ENCODE data around the gene GRAMD1B. TPM values are rescaled to one million over a fixed set of nuclear protein-coding genes. Genes with fewer than 3 reads are reported as not detected.
"Not testable (repeated sequence)": the region's sequence is repeated elsewhere in the genome, so short reads cannot be mapped to it uniquely, and the experiment has no call there.

GRAMD1B gene
- total RNA-seq, 2 experiments from 2014 or later: 30.3 to 36.2 TPM

DNA sequence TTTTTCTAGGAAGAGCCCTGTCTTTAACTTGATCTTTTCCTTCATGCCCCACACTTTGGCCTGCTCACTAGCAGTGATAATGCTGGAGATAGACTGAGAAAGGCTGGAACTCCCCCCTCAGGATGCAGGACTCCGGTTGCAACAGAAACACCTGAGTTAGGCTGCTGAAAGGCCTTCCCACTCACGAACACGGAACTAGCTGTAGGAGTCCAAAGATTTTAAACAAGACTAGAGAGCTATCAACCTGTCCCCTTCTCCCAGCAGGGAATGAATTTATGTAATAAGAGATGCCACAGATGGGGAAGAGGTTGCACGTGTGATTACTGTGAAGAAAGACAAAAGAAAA is 211.4 kb downstream of the GRAMD1B start:
- H3K4me3 Mint-ChIP-seq: no peak overlapping the region
- peaks cover 15% of the 10 kb centered on the region for H3K27me3 Mint-ChIP-seq
- H3K9me3 Mint-ChIP-seq: no peaks in the 10 kb centered on the region
- ATAC-seq (ENCODE audit: low read depth) (no peak), DNase-seq (no peak)
- POLR2A ChIA-PET: no interaction called here
- H3K27ac Mint-ChIP-seq: no peak overlapping the region
- no peaks in the 10 kb centered on the region for H3K36me3 Mint-ChIP-seq
- H3K4me1 Mint-ChIP-seq: peaks cover 2% of the 10 kb centered on the region

DNA sequence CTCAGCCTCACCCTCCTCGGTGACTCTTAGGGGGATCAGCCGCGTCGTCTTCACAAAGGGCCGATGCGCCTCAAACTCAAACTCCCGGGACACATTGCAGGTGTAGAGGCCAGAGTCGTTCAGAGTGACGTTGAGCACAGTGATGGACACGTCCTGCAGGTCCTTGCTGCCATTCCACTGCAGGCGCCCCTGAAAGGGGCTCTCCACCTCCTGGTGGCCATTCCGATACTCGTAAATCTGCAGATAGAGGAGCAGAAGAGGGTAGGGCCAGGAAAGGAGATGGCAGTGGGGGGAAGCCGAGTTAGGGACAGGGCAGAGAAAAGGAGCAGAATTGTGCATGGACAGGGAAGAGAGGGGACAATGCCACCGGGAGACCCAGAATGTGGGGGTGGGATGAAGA is 212.4 kb downstream of the GRAMD1B start:
- Mint-ChIP-seq H3K4me3 (no peak overlapping the region), H3K9me3 (no peaks in the 10 kb centered on the region), H3K27ac (no peak overlapping the region), H3K27me3 (peaks cover 18% of the 10 kb centered on the region), H3K4me1 (peaks cover 2% of the 10 kb centered on the region), H3K36me3 (no peaks in the 10 kb centered on the region)
- DNase-seq: no peak
- POLR2A ChIA-PET: no interaction called here
- ATAC-seq (ENCODE audit: low read depth): no peak

DNA sequence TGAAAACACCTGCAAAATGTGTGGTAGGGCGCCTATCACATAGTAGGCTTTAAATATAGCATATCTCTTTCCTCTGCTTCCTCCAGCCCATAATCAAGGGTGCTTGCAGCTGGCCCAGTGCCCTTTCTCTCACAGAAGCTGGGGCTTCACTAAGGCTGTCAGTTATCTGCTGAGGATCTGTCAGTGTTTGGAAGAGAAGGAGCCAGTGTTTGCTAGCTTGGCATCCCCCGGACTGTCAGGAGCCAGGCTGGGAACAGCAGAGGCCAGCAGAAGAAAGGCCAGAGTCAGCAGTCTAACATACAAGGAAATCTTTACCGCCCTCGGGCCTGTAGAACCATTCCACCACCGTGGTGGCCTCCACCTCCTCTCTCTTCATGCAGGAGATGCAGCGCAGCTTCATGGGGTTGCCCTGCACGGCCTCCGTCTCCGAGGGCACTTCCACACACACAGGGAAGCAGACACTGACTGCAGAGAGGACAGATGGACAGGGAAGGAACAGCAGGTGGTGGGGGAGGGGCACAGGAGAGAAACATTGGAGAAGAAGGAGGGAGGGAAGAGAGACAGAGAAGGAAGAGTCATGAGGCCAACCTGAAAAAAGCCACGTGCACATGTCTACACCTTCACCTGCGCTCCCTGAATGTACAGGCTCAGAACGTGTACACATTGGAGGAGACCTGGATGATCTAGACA is 215.4 kb downstream of the GRAMD1B start:
- ATAC-seq (ENCODE audit: low read depth): no peak
- Mint-ChIP-seq H3K9me3 (no peaks in the 10 kb centered on the region), H3K27me3 (peaks cover 22% of the 10 kb centered on the region), H3K4me1 (peaks cover 2% of the 10 kb centered on the region), H3K4me3 (no peak overlapping the region), H3K36me3 (no peaks in the 10 kb centered on the region), H3K27ac (no peak overlapping the region)
- POLR2A ChIA-PET: no interaction called here
- no peak for DNase-seq

DNA sequence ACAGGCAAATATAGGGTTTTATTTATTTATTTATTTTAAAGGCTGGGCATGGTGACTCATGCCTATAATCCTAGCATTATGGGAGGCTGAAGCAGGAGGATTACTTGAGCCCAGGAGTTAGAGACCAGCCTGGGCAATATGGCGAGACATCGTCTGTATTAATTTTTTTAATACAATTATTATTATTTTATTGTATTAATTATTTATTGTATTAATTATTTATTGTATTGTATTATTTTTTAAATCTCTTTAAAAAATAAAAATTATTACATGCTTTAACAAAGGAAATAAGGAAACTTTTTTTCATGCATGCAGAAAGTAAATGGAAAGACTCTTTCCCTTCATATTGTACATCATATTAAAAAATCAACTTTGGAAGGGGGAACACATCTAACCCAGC is 220.8 kb downstream of the GRAMD1B start:
- no peak for DNase-seq
- POLR2A ChIA-PET: no interaction called here
- no peak overlapping the region for H3K4me3 Mint-ChIP-seq
- no peaks in the 10 kb centered on the region for H3K36me3 Mint-ChIP-seq
- H3K27ac Mint-ChIP-seq: no peak overlapping the region
- ATAC-seq (ENCODE audit: low read depth): no peak
- H3K4me1 Mint-ChIP-seq: peaks cover 5% of the 10 kb centered on the region
- peaks cover 46% of the 10 kb centered on the region for H3K27me3 Mint-ChIP-seq
- H3K9me3 Mint-ChIP-seq: no peaks in the 10 kb centered on the region

DNA sequence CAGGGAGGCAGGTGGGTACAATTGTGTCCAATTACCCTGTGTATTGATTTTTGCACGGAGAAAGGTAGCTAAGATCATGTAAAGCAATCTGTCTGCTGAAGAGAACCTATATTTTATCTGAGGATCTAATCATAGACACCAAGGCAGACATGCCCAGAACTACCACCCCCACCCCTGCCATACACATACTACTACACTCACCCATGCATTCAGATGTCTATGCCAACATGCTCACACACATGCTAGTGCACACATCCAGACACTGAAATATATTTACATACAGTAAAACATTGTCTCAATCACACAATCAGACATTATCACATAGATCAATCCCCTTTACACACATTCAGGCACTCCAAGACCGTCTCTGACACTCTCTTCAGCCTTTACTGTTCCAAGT is 222.5 kb downstream of the GRAMD1B start:
- Mint-ChIP-seq H3K27me3 (peaks cover 56% of the 10 kb centered on the region), H3K9me3 (no peaks in the 10 kb centered on the region), H3K4me3 (no peak overlapping the region), H3K4me1 (peaks cover 5% of the 10 kb centered on the region), H3K27ac (no peak overlapping the region), H3K36me3 (no peaks in the 10 kb centered on the region)
- POLR2A ChIA-PET: no interaction called here
- no peak for DNase-seq
- ATAC-seq (ENCODE audit: low read depth): no peak

DNA sequence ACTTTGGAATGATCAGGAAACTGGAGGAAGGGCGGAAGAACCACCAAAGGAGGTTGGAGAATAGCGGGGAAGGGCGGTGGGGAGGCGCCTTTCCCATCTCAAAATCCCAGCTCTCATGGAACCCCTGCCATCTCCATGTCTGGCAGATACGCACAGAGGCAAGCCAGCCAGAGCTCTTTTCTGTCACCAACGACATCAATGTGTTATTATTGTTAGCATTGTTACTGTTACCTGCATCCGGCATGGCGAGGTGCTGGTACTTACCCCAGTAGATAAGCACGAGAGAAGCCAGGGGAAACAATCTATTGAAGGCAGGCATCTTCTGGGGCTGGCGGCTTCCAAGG is 223.4 kb downstream of the GRAMD1B start:
- H3K4me1 Mint-ChIP-seq: peaks cover 5% of the 10 kb centered on the region
- H3K9me3 Mint-ChIP-seq: peaks cover 7% of the 10 kb centered on the region
- POLR2A ChIA-PET: no interaction called here
- no peak for ATAC-seq (ENCODE audit: low read depth)
- peak overlapping the region; percentile 61 for H3K4me3 Mint-ChIP-seq
- peaks cover under 1% of the 10 kb centered on the region for H3K36me3 Mint-ChIP-seq
- DNase-seq: no peak
- H3K27ac Mint-ChIP-seq: no peak overlapping the region
- H3K27me3 Mint-ChIP-seq: peaks cover 56% of the 10 kb centered on the region

DNA sequence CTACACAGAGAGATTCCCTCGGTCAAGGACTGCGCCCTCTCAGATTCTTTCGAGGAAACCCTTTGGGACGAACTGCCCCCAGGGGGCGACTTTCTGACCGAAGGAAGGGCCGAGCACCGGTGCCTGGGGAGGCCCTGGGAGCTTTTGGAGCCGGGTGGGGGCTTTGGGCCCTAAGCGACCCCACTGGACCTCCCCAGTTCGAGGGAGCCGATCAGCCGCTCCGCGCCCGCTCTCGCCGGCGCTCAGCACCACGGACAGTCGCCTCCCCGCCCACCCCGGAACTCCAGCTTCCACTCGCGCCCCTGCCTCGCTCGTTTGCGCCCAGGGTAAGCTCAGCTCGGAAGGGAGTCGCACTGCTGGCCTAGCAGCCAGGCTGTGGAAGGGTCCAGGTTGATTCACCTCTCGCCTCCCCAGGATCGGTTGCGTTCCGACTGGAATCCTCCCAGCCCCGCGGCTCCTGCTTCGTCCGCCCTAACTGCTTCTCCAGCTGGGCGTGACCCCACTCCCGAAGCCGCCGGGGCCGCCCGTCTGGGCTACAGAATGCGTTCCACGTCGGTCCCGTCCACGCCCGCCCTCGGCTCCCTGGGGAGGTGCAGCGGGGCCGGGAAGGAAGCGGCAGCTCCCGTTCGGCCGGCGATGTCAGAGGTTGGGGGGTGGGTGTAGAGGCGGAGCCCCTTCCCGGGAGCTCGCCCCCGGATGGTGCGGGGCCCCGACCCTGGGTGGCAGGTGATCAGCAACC is 223.9 kb downstream of the GRAMD1B start:
- Mint-ChIP-seq H3K27ac (no peak overlapping the region), H3K9me3 (peaks cover 12% of the 10 kb centered on the region), H3K4me3 (peak overlapping the region; percentile 61), H3K4me1 (peaks cover 5% of the 10 kb centered on the region), H3K36me3 (peaks cover 6% of the 10 kb centered on the region), H3K27me3 (peaks cover 56% of the 10 kb centered on the region)
- DNase-seq: peak; percentile 66
- peak; percentile 78 for ATAC-seq (ENCODE audit: low read depth)
- POLR2A ChIA-PET: no interaction called here

DNA sequence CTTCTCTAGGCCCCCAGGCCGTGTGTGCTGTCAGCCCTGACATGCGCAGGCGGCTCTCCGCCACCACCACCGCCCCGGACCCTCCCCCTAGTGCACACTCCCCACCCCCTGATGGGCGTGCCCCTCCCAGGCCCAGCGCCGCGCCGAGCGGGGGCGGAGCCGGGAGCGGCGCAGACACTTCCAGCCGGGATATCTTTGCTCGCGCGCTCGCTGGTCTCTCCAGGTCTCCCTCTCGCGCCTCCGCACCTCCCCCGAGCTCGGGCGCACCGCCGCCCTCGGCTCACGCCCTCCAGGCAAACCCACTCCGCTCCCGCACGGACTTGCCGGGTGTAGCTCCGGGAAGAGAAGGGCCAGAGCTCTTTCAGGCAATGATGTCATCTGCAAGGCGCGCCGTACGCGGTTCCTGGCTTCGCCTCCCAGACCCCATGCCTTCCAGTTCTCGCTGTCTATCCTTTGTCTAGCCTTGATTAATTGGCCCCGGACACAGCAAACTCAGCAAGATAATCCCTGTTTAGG is 224.6 kb downstream of the GRAMD1B start, which contains the start of gene SCN3B:
TSS of gene SCN3B (minus strand) at position 59 of the 516 bp plus-strand sequence. CDS start 823 bp downstream, outside the sequence.
- peaks cover 7% of the 10 kb centered on the region for H3K4me1 Mint-ChIP-seq
- H3K9me3 Mint-ChIP-seq: peaks cover 15% of the 10 kb centered on the region
- ATAC-seq (ENCODE audit: low read depth): peak; percentile 79
- peaks cover 9% of the 10 kb centered on the region for H3K36me3 Mint-ChIP-seq
- H3K27ac Mint-ChIP-seq: no peak within 1 kb of the TSS
- peaks cover 54% of the 10 kb centered on the region for H3K27me3 Mint-ChIP-seq
- POLR2A ChIA-PET: no interaction called here
- peak within 1 kb of the TSS; percentile 63 for H3K4me3 Mint-ChIP-seq
- DNase-seq: peak; percentile 46

DNA sequence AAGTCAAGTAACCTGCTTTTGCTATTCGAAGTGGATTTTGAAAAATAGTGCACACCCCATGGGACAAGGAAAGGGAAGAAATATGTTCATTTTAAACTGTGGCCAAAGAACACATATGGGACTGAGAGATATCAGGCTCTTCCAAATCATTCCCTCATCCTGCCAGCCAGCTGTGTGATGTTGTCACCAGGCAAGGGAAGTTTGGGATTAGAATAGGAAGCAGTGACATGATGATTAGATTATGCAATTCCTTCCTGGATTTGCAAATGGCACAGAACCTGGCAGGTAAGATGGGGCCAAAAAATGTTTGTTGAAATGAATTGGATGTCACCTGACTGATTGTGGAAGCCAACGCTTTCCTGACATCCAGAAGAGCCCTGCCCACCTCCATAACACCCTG is 229.2 kb downstream of the GRAMD1B start:
- ATAC-seq (ENCODE audit: low read depth) (no peak), DNase-seq (no peak)
- peaks cover 24% of the 10 kb centered on the region for H3K9me3 Mint-ChIP-seq
- peaks cover 15% of the 10 kb centered on the region for H3K4me1 Mint-ChIP-seq
- H3K4me3 Mint-ChIP-seq: no peak overlapping the region
- POLR2A ChIA-PET: no interaction called here
- peaks cover 24% of the 10 kb centered on the region for H3K27me3 Mint-ChIP-seq
- H3K27ac Mint-ChIP-seq: no peak overlapping the region
- H3K36me3 Mint-ChIP-seq: peaks cover 9% of the 10 kb centered on the region

DNA sequence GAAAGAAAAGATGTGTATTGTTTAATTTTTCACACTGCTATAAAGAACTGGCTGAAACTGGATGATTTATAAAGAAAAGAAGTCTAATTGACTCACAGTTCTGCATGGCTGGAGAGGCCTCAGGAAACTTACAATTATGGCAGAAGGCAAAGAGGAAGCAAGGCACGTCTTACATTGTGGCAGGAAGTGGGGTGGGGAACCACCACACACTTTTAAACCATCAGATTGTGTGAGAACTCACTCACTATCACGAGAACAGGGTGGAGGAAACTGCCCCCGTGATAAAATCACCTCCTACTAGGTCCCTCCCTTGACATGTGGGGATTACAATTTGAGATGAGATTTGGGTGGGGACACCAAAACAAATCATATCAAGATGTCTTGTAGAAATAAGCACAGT is 229.9 kb downstream of the GRAMD1B start:
- peak; percentile 41 for DNase-seq
- Mint-ChIP-seq H3K9me3 (peaks cover 24% of the 10 kb centered on the region), H3K27me3 (peaks cover 21% of the 10 kb centered on the region), H3K27ac (peak overlapping the region; percentile 38), H3K4me1 (peaks cover 12% of the 10 kb centered on the region)
- H3K4me3 Mint-ChIP-seq, H3K36me3 Mint-ChIP-seq, POLR2A ChIA-PET: not testable (repeated sequence)
- ATAC-seq (ENCODE audit: low read depth): peak; percentile 96

DNA sequence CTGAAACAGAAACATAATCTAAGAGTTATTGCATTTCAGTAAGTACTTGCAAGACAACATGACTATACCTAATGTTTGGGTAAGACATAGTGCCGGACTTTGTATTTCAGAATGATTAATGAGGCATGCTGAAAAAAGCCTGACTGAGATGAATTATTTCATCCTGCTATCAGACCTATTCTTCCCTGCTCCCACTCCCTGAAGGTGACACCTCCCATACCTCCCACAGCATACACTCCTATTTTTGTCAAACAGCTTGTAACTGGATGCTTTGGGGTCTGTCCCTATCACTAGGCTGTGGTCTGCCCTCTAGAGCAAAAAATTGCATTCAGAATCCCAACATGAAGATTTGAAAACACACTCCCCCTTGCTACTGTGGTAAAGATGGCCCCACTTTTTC is 235.2 kb downstream of the GRAMD1B start:
- Mint-ChIP-seq H3K27ac (no peak overlapping the region), H3K9me3 (peaks cover 4% of the 10 kb centered on the region), H3K27me3 (no peaks in the 10 kb centered on the region), H3K4me1 (peaks cover 1% of the 10 kb centered on the region), H3K4me3 (no peak overlapping the region), H3K36me3 (no peaks in the 10 kb centered on the region)
- ATAC-seq (ENCODE audit: low read depth) (no peak), DNase-seq (no peak)
- POLR2A ChIA-PET: no interaction called here

DNA sequence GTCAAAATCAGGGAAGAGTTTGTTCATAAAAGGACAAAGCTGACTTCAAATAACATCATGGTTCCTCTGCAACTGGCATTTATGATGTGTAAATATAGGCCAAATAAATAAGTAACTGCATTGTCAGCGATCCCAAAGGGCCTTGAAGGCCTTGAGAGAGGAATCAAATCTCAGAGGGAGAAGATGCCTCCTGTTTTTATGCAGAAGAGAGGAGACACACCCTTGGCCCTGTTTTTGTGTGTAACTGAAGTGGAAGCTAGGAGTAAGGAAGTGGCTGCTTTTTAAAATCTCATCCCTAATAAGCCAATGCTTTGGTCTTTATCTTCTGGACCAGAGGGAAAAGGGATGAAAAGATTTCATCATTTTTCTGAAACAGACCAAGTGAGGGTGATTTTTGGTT is 240.0 kb downstream of the GRAMD1B start:
- no peak overlapping the region for H3K27ac Mint-ChIP-seq
- H3K9me3 Mint-ChIP-seq: no peaks in the 10 kb centered on the region
- no peaks in the 10 kb centered on the region for H3K36me3 Mint-ChIP-seq
- no peak for DNase-seq
- H3K27me3 Mint-ChIP-seq: no peaks in the 10 kb centered on the region
- H3K4me3 Mint-ChIP-seq: no peak overlapping the region
- POLR2A ChIA-PET: no interaction called here
- no peak for ATAC-seq (ENCODE audit: low read depth)
- no peaks in the 10 kb centered on the region for H3K4me1 Mint-ChIP-seq

DNA sequence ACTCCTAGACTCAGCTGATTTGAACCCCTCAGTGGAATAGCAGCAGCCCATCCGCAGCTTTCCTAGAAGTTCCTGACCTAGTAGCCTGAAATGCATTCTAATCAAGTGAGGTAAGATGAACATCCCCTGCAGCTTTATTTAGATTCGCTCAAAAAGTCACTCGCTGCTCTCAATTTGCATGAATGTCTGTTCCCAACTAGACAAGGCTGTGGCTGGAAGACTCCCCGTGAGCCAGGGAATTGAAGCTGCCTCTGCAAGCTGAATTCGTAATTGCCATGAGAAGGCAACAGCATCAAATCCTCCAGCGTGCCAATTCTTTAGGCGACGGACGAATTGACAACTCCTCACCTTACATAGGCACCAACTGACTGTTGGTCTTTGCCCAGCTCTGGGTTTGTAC is 241.5 kb downstream of the GRAMD1B start:
- Mint-ChIP-seq H3K4me3 (no peak overlapping the region), H3K36me3 (no peaks in the 10 kb centered on the region), H3K27me3 (peaks cover 3% of the 10 kb centered on the region), H3K27ac (no peak overlapping the region), H3K4me1 (no peaks in the 10 kb centered on the region), H3K9me3 (no peaks in the 10 kb centered on the region)
- DNase-seq (no peak), ATAC-seq (ENCODE audit: low read depth) (no peak)
- POLR2A ChIA-PET: no interaction called here

DNA sequence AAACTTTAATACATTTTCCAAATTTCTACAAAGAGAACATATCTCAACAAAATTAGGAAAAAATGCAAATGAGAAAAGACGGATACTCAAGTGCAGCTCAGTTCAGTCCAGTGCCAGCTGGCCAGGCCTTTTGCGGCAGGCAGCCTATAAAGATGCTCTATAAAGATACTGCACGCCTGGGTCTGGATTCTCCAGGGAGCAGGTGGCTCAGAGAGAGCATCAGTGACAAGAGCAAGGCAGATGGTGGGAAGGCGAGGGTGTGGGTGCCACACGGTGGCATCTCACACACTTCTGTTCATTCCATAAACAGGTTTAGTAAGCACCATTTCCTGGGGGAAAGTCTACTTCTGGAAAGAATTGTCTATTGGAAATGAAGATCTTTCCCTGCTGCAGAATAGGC is 242.5 kb downstream of the GRAMD1B start:
- POLR2A ChIA-PET: no interaction called here
- Mint-ChIP-seq H3K4me1 (no peaks in the 10 kb centered on the region), H3K36me3 (no peaks in the 10 kb centered on the region), H3K9me3 (no peaks in the 10 kb centered on the region), H3K27ac (no peak overlapping the region), H3K27me3 (peaks cover 3% of the 10 kb centered on the region), H3K4me3 (no peak overlapping the region)
- DNase-seq (no peak), ATAC-seq (ENCODE audit: low read depth) (no peak)
